ENCODE data around the gene MYLK.

Gene MYLK

DNA sequence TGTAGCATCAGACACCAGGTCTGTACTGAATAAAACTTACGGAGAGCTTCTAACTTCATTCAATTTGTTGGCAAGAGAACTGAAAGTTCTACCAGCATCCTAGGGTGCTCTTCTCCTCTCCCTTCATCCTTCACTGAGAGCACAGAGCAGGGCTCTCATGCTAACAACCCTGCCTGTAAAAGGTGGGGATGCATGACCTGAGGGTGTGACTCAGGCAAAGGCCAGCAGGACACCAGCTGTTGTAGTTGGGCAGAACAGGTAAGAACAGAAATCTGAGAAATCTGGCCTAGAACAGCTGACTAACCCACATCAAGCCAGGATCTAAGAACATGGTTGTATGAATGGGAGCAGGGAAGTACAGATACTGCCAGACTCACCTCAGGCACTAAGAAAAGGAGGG lies 64.2 kb downstream of the MYLK start:
- Histone ChIP-seq H3K9me3 (ENCODE audit: insufficient read depth, low read depth, low read length) (no peaks in the 10 kb centered on the region), H3K27me3 (ENCODE audit: insufficient read depth, low read length, poor library complexity, severe bottlenecking) (no peaks in the 10 kb centered on the region), H3K36me3 (ENCODE audit: insufficient read depth, low read length) (no peaks in the 10 kb centered on the region), H3F3A (ENCODE audit: low read depth) (no peaks in the 10 kb centered on the region), H3K4me1 (ENCODE audit: insufficient read depth, low read length, poor library complexity, severe bottlenecking) (no peaks in the 10 kb centered on the region), H3K9me2 (replicated peaks; ENCODE audit: low read depth, low read length) (no peaks in the 10 kb centered on the region), H4K20me1 (ENCODE audit: insufficient read depth, low read length, poor library complexity, severe bottlenecking) (no peaks in the 10 kb centered on the region), H3K4me2 (ENCODE audit: low read depth, low read length, poor library complexity, severe bottlenecking) (no peak overlapping the region), H2AFZ (ENCODE audit: low read length) (no peak overlapping the region), H3K9ac (ENCODE audit: low read depth, low read length, poor library complexity, severe bottlenecking) (no peak overlapping the region), H3K79me2 (ENCODE audit: insufficient read depth, low read length) (no peaks in the 10 kb centered on the region), H3K4me3 (ENCODE audit: low read length, poor library complexity, severe bottlenecking) (no peak overlapping the region)
- TF ChIP-seq, protein P1, sequence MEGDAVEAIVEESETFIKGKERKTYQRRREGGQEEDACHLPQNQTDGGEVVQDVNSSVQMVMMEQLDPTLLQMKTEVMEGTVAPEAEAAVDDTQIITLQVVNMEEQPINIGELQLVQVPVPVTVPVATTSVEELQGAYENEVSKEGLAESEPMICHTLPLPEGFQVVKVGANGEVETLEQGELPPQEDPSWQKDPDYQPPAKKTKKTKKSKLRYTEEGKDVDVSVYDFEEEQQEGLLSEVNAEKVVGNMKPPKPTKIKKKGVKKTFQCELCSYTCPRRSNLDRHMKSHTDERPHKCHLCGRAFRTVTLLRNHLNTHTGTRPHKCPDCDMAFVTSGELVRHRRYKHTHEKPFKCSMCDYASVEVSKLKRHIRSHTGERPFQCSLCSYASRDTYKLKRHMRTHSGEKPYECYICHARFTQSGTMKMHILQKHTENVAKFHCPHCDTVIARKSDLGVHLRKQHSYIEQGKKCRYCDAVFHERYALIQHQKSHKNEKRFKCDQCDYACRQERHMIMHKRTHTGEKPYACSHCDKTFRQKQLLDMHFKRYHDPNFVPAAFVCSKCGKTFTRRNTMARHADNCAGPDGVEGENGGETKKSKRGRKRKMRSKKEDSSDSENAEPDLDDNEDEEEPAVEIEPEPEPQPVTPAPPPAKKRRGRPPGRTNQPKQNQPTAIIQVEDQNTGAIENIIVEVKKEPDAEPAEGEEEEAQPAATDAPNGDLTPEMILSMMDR (conservative IDR thresholded peaks at IDR 0.05; ENCODE audit: low read length): no peak
- TF ChIP-seq EZH2phosphoT487 (IDR thresholded peaks at IDR 0.05; ENCODE audit: borderline replicate concordance): no peak

DNA sequence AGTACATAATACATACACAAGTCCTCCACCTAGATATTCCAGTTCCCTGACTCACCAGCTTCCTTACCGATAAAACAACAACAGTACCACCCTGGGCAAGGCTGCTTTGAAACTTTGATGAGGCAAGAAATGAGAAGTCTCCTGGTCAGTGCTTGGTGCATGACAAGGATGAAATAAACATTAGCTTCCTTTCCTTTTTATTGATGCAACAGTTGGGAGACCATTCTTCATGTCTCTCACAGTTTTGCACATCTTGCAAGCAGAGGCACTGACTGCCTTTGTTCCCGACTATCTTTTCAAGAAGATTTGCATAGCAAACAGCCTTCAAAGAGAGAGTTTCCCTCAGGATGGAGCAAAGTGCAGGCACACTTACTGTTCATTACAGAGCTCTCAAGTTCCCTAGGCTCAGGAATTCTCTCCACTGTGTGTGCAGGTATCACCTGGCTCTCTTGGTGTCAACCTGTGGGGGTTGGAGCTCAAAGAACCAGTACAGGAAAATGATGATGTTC lies 65.2 kb downstream of the MYLK start:
- H3K79me2 ChIP-seq (ENCODE audit: insufficient read depth, low read length): no peaks in the 10 kb centered on the region
- H3K36me3 ChIP-seq (ENCODE audit: insufficient read depth, low read length): no peaks in the 10 kb centered on the region
- no peak overlapping the region for H3K9ac ChIP-seq (ENCODE audit: low read depth, low read length, poor library complexity, severe bottlenecking)
- H3K9me2 ChIP-seq (replicated peaks; ENCODE audit: low read depth, low read length): no peaks in the 10 kb centered on the region
- H2AFZ ChIP-seq (ENCODE audit: low read length): no peak overlapping the region
- no peaks in the 10 kb centered on the region for H3K9me3 ChIP-seq (ENCODE audit: insufficient read depth, low read depth, low read length)
- no peaks in the 10 kb centered on the region for H4K20me1 ChIP-seq (ENCODE audit: insufficient read depth, low read length, poor library complexity, severe bottlenecking)
- no peak overlapping the region for H3K4me3 ChIP-seq (ENCODE audit: low read length, poor library complexity, severe bottlenecking)
- H3K4me2 ChIP-seq (ENCODE audit: low read depth, low read length, poor library complexity, severe bottlenecking): no peak overlapping the region
- no peaks in the 10 kb centered on the region for H3K27me3 ChIP-seq (ENCODE audit: insufficient read depth, low read length, poor library complexity, severe bottlenecking)
- no peaks in the 10 kb centered on the region for H3F3A ChIP-seq (ENCODE audit: low read depth)
- H3K4me1 ChIP-seq (ENCODE audit: insufficient read depth, low read length, poor library complexity, severe bottlenecking): no peaks in the 10 kb centered on the region
- TF ChIP-seq EZH2phosphoT487 (IDR thresholded peaks at IDR 0.05; ENCODE audit: borderline replicate concordance): no peak
- TF ChIP-seq, protein P1 (conservative IDR thresholded peaks at IDR 0.05; ENCODE audit: low read length): no peak

DNA sequence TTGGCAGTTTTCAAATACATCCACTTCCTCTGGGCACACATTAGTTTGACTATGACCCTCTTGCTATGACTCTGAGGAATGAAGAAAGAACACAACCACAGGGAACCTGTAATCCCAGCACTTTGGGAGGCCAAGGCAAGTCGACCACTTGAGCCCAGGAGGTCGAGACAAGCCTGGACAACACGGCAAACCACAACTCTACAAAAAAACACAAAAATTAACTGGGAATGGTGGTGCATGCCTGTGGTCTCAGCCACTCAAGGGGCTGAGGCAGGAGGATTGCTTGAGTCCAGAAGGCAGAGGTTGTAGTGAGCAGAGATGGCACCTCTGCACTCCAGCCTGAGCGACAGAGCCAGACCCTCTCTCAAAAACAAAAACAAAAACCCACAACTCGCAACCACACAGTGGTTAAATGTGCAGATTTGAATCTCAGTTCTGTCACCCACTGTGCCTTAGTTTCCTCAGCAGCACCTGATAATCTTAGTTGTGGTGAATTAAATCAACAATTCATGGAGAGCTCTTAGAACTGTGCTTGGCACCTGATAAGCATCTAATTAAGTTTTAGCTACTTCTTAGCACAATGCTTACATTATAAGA lies 65.7 kb downstream of the MYLK start:
- Histone ChIP-seq H3K27me3 (ENCODE audit: insufficient read depth, low read length, poor library complexity, severe bottlenecking) (no peaks in the 10 kb centered on the region), H3K9me3 (ENCODE audit: insufficient read depth, low read depth, low read length) (no peaks in the 10 kb centered on the region), H3K4me3 (ENCODE audit: low read length, poor library complexity, severe bottlenecking) (no peak overlapping the region), H3K9ac (ENCODE audit: low read depth, low read length, poor library complexity, severe bottlenecking) (no peak overlapping the region), H3K4me2 (ENCODE audit: low read depth, low read length, poor library complexity, severe bottlenecking) (no peak overlapping the region), H3F3A (ENCODE audit: low read depth) (no peaks in the 10 kb centered on the region), H3K4me1 (ENCODE audit: insufficient read depth, low read length, poor library complexity, severe bottlenecking) (no peaks in the 10 kb centered on the region), H2AFZ (ENCODE audit: low read length) (no peak overlapping the region), H4K20me1 (ENCODE audit: insufficient read depth, low read length, poor library complexity, severe bottlenecking) (no peaks in the 10 kb centered on the region), H3K36me3 (ENCODE audit: insufficient read depth, low read length) (no peaks in the 10 kb centered on the region), H3K9me2 (replicated peaks; ENCODE audit: low read depth, low read length) (no peaks in the 10 kb centered on the region), H3K79me2 (ENCODE audit: insufficient read depth, low read length) (no peaks in the 10 kb centered on the region)
- TF ChIP-seq, protein P1 (conservative IDR thresholded peaks at IDR 0.05; ENCODE audit: low read length): no peak
- TF ChIP-seq EZH2phosphoT487 (IDR thresholded peaks at IDR 0.05; ENCODE audit: borderline replicate concordance): no peak

Data from Loucy (cell line).